Fibroblast of pulmonary artery (primary cell): ENCODE data around the gene CLK2.

Experiments
- DNase-seq: peaks from one replicate; pipeline ENCODE4 v3.0.0-alpha.2; 2010; ENCODE audit warnings: low read depth
- H3K4me3 ChIP-seq: replicated peaks from 2 replicates; pipeline ENCODE4 v1.5.1; 2011; ENCODE audit warnings: low read depth, mild to moderate bottlenecking, control low read depth, low read length, moderate library complexity
- TF ChIP-seq, protein P1 (sequence below): IDR thresholded peaks from 2 replicates; pipeline ENCODE4 v1.5.1; 2011; ENCODE audit warnings: mild to moderate bottlenecking, control low read depth, low read length, inconsistent platforms; ENCODE audit errors: missing control alignments

The CLK2 gene

DNA sequence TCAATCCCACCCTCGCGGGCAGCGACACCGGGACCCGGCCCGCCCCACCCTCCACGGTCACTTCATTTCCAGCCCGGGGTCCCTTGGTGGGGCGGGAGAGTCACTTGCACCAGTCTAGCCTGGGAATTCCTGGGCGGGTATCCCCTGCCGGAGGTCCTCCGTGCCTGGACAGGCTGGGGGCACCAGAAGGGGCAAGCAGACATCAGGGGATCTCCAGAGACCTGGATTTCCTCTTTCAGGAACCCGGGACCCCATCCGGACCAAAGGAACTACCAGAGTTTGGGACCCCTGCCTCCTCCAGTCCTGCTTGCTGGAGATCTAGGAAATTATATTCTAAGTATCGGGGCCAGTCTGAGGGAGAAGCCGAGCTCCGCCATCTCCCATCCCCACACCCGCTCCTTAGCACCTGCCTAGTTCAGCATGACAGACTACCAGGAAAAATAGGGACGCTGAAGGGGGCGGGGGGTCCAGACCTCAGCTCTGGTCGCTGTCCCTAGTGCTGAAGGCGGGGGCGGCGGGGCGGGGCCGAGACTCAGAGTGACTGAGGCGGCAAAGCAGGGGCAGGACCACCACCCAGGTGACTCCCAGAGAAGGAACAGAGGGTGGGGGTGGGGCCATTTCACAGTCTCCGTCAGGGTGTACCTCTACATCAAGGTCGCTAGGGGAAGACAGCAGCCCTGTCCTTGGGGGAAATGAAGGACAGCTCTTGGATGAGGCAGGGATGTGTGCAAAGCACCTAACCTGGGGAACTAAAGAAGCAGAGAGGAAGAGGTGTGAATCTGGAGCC, 4.8 kb upstream of the CLK2 start:
- DNase-seq = peak; percentile 23
- TF ChIP-seq, protein P1, sequence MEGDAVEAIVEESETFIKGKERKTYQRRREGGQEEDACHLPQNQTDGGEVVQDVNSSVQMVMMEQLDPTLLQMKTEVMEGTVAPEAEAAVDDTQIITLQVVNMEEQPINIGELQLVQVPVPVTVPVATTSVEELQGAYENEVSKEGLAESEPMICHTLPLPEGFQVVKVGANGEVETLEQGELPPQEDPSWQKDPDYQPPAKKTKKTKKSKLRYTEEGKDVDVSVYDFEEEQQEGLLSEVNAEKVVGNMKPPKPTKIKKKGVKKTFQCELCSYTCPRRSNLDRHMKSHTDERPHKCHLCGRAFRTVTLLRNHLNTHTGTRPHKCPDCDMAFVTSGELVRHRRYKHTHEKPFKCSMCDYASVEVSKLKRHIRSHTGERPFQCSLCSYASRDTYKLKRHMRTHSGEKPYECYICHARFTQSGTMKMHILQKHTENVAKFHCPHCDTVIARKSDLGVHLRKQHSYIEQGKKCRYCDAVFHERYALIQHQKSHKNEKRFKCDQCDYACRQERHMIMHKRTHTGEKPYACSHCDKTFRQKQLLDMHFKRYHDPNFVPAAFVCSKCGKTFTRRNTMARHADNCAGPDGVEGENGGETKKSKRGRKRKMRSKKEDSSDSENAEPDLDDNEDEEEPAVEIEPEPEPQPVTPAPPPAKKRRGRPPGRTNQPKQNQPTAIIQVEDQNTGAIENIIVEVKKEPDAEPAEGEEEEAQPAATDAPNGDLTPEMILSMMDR = peak; percentile 37
- peak overlapping the region; percentile 69 for H3K4me3 ChIP-seq

DNA sequence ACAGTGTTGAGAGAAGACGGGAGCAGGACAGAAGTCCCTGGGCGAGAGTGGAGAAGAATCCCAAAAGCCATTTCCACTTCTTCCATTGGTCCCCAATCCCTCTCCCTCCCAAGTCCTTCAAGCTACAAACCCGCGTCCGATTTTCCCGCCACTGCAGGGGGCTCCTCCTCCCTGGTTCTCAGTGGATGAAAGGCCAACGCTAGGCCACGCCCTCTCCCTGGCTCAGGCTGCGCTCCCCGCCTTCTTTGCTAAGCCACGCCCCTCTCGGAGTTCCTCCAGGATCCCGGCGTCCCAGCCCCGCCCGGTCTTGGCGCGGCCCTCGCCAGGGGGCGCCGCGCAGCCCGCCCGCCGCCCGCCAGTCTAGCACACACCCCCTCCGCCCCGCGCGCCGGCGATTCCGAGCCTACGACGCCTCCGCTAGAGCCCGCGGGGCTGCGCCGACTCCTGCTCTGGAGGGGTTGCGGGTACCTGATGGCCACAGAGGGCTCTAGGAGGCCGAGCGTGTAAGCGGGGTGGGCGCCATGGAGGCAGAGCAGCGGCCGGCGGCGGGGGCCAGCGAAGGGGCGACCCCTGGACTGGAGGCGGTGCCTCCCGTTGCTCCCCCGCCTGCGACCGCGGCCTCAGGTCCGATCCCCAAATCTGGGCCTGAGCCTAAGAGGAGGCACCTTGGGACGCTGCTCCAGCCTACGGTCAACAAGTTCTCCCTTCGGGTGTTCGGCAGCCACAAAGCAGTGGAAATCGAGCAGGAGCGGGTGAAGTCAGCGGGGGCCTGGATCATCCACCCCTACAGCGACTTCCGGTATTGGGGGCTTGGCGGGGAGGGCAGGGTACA, 4.0 kb upstream of the CLK2 start, which contains the start of gene HCN3:
HCN3 (plus strand) TSS at position 394 of the 832 bp plus-strand sequence; CDS start at position 522, 128 bp downstream.
- peak; percentile 97 for DNase-seq
- H3K4me3 ChIP-seq = peak within 1 kb of the TSS; percentile 69
- TF ChIP-seq, protein P1 = peak; percentile 17

DNA sequence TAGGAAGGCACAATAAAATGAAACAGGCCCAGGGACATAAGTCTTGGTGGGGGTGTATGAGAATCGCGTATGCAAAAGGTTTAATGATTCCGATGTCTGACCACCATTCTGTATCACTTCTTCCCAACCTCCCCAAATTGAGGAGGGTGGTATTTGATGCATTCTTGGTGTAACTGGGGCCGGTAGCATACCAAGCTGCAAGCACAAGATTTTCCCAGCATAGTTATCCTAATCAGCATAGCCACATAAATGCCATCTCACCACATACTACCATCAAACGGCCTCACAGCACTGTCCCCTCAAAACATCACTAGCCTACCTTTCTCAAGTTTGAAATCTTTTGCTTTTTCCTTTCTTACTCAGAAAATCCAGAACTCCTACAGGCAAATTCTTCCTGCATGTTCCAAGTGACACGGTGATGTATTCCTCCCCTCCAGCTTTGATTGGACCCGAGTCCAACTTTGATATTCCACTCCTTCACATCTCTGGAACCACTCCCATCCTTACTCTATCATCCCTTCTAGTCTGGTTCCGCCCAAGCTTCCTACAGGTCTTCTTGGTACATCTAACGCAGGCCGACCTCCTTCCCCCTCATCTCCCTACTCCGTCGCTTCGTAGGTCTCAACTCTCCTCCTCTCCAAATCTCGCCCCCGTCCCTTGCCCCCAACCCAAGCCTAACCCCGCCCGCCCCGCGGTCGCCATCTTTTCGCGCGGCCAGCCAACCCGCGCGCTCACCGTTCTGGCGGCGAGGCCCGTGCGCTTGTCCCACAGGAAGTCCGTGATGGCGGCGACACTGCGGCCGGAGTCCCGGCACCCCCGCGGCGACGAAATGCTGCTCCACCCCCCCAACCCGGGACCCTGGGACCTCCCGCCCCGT, 600 bp downstream of the CLK2 start:
- H3K4me3 ChIP-seq = peak overlapping the region; percentile 75
- TF ChIP-seq, protein P1 = no peak
- peak; percentile 67 for DNase-seq

DNA sequence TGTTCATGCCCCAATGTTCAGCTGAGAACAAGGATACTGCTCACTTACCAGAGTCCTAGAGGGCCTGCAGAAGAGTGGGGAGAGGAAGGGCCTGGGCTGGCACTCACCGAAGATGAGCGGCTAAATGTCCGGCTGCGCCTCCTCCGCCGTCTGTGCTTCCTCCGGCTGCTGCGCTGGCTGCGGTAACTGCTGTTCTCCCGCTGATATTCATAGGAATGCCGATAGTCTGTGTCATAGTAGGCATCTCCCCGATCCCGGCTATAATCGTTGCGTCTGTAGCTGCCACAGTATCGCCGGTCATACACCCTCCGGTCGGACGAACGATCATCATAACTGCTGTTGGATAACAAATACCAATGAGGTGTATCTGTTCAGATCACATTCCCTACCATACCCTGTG, 3.9 kb downstream of the CLK2 start:
- TF ChIP-seq, protein P1 = no peak
- H3K4me3 ChIP-seq = no peak overlapping the region
- DNase-seq = no peak

DNA sequence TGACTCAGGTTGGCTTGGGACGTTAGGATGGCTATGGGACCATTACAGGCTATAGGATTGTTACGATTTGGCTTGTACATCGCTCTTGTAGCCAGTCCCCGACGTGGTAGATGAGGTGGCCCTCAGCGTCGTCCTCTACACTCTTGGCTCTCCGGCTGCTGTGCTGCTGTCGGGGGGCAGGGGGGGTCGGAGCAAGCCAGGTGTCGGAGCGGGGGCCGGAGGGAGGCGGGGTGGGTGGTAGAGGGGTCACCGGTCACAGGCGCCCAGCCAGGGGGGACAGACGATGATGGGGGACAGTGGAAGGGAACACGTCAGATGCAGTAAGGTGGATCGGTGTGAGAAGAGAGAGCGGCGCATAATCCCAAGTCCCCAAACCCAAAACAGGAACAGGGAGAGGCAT, 4.7 kb downstream of the CLK2 start:
- H3K4me3 ChIP-seq = no peak overlapping the region
- TF ChIP-seq, protein P1 = no peak
- DNase-seq = no peak

DNA sequence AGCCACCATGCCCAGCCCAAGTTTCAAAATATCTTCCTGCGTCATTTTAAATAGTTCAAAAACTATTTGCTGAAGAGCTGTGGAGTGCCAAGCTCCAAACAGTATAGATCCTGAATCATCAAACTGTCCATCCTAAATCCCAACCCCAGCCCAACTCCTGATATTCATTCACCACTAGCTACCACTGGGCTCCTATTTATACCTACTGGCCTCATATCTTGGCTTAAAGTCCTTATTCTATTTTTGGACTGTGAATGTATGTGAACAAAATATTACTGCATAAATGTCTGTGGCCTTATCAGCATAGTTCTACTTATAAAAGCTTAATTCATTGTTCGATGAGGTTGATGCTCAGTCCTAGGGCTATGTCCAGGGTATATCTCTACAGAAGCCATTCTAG, 5.9 kb downstream of the CLK2 start:
- DNase-seq = no peak
- no peak overlapping the region for H3K4me3 ChIP-seq
- TF ChIP-seq, protein P1 = no peak
